ENCODE measurements around the gene PLPP1.

The PLPP1 gene

DNA sequence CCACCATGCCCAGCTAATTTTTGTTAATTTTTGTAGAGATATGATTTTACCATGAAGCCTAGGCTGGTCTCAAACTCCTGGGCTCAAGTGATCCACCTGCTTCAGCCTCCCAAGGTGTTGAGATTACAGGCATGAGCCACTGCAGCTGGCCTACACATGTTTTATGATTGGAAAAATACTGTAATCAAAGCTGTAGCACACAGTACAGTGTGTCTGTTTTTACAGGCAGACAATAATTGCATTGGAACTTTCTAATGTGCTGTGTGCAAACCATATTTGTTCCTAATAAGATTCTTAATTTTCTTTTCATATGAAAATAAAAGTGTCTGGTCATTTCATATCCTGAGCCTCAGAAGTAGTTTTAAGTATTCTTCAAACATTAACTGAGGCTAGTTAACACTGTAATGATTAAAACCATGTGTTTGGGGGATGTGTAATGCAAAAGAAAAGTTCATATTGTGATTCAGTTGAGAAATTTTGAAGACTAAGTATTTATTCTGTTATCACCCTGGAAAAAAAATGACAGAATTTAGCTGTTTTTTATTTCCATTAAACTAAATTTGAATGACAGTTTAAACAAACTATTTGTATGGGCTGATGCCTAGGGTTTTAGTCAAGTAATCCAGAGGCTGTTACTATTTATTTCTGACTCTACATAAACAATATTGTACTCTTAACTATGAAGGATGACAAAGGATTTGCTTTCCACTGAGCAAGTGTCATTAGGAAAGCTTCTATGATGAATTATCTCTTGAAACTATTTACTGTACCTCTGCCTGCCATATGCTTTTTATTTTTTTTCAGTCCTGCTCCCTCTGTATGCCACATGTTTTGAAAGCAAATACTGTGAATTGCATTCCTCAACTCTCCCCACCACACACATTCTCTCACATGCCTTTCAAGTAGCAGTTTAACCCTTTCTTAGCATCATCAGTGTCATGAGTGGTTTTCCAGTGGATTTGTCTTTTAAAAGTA is 115.5 kb downstream of the PLPP1 start:
- no peak for DNase-seq (ENCODE audit: low read depth, low spot score)
- POLR2A ChIA-PET: interaction anchor here (0.6 to 1.1 kb wide), 4 partner anchors 21 to 502 kb away, joined by 3 read pairs; no protein-coding TSS in a partner anchor

DNA sequence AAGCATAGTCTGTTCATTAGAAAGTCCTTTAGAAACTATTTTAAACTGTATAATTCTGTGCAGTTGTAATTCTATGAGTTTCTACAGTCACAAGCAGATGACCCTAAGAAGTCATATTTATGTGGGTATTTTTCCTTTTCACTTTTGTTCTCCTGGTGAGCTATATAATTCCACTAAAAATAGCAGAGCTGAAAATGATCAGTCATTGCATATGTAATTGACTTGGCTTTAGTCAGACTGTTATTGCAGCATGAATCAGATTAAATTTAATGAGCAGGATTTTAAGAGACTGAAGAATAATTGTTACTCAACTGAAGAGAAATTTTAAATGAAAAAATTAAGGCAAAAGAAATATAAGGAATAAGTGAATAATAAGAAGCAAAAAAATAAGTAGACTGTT is 118.5 kb downstream of the PLPP1 start:
- ChIA-PET POLR2A (no interaction called here), CTCF (interaction anchor here (1.1 to 1.6 kb wide), 2 partner anchors 24 to 245 kb away, joined by 3 to 4 read pairs; no protein-coding TSS in a partner anchor)
- no peak overlapping the region for H3K4me3 ChIP-seq (ENCODE audit: low read depth, low read length)
- TF ChIP-seq, protein P1, sequence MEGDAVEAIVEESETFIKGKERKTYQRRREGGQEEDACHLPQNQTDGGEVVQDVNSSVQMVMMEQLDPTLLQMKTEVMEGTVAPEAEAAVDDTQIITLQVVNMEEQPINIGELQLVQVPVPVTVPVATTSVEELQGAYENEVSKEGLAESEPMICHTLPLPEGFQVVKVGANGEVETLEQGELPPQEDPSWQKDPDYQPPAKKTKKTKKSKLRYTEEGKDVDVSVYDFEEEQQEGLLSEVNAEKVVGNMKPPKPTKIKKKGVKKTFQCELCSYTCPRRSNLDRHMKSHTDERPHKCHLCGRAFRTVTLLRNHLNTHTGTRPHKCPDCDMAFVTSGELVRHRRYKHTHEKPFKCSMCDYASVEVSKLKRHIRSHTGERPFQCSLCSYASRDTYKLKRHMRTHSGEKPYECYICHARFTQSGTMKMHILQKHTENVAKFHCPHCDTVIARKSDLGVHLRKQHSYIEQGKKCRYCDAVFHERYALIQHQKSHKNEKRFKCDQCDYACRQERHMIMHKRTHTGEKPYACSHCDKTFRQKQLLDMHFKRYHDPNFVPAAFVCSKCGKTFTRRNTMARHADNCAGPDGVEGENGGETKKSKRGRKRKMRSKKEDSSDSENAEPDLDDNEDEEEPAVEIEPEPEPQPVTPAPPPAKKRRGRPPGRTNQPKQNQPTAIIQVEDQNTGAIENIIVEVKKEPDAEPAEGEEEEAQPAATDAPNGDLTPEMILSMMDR (IDR thresholded peaks at IDR 0.05; ENCODE audit: insufficient read depth, low read length, missing control alignments): no peak
- DNase-seq (ENCODE audit: low read depth, low spot score): no peak

More for the DNA sequence above, 115.5 kb downstream of the PLPP1 start:
- H3K4me3 ChIP-seq (ENCODE audit: low read depth, low read length): no peak overlapping the region
- CTCF ChIA-PET: interaction anchor here (1.1 to 2.2 kb wide), 6 partner anchors 12 to 273 kb away, joined by 3 to 11 read pairs (median 4); no protein-coding TSS in a partner anchor
- TF ChIP-seq, protein P1 (IDR thresholded peaks at IDR 0.05; ENCODE audit: insufficient read depth, low read length, missing control alignments): no peak

DNA sequence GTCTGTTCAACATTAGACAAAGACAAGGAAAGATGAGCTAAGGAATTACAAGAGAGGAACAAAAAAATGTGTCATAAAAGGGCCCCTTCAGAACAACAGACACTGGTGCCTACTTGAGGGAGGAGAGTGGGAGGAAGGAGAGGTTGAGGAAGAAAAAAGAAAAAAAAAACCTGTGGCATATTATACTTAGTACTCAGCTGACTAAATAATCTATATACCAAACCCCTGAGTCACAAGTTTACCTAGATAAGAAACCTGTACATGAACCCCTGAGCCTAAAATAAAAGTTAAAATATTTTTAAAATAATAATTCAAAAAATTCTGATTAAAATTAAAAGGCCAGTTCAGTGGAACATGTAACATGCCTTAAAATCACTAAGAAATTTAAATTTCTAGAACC is 119.7 kb downstream of the PLPP1 start:
- POLR2A ChIA-PET: no interaction called here
- no peak overlapping the region for H3K4me3 ChIP-seq (ENCODE audit: low read depth, low read length)
- CTCF ChIA-PET: interaction anchor here (1.5 to 1.8 kb wide), 4 partner anchors 9 to 277 kb away, joined by 3 to 8 read pairs (median 4); no protein-coding TSS in a partner anchor
- TF ChIP-seq, protein P1 (IDR thresholded peaks at IDR 0.05; ENCODE audit: insufficient read depth, low read length, missing control alignments): no peak
- DNase-seq (ENCODE audit: low read depth, low spot score): no peak

DNA sequence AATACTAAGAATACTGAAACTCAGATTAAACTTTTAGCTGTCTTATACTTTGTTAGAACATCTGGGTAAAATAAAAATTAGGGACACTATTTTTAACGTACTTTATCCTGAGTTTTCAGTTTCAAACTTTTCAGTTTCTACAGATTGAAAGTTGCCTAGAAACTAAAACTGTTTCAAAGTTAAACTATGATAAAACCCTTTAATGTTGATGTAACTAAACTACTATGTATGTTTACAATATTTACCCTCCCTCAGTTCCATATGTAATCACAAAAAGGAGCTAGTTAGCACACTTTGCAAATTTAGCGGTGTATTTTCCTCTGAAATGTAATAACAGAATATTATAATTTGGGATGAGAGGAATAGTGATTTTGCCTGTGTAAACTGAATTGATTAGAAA is 121.1 kb downstream of the PLPP1 start:
- no peak for DNase-seq (ENCODE audit: low read depth, low spot score)
- ChIA-PET CTCF (interaction anchor here (1.0 to 1.7 kb wide), 5 partner anchors 8 to 288 kb away, joined by 3 to 8 read pairs (median 4); no protein-coding TSS in a partner anchor), POLR2A (no interaction called here)
- no peak overlapping the region for H3K4me3 ChIP-seq (ENCODE audit: low read depth, low read length)
- TF ChIP-seq, protein P1 (IDR thresholded peaks at IDR 0.05; ENCODE audit: insufficient read depth, low read length, missing control alignments): no peak

DNA sequence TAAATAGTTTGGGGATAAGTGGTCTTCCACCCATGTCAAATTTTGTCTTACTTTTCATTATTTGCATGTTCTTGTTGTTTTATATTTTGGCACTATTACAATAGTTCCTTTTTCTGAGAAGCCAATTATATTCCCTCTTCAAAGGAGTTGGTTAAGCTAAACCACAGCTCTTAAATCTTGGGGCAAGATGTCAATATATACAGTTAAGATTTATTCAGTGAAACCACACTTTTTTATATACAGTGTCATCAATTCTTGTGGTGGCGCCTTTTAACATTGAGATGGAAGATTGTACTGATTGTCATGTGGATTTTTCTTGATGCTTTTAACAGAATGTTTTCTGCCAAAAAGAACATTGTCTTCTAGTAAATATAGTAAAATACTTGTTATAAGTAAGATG is 122.9 kb downstream of the PLPP1 start:
- no peak for DNase-seq (ENCODE audit: low read depth, low spot score)
- TF ChIP-seq, protein P1 (IDR thresholded peaks at IDR 0.05; ENCODE audit: insufficient read depth, low read length, missing control alignments): no peak
- POLR2A ChIA-PET: no interaction called here
- H3K4me3 ChIP-seq (ENCODE audit: low read depth, low read length): no peak overlapping the region
- CTCF ChIA-PET: no interaction called here

DNA sequence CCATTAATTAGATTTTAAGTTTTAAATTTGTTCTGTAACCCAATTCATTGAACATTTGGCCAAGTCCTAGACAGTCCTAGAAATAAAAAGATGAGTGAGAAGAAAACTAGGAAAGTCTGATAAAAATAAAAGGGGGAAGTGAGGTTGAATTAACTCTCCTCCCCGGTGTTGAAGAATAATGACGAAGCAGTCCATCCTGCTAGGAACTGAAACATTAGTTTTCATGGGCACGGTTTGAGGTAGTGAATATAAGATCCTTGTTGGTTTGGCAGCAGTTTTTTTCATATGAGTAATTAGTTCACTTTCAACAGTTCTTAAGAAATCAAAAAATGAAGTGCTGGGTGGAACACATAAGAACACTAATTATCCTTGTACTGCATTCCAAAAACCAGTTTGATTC is 123.9 kb downstream of the PLPP1 start:
- no peak overlapping the region for H3K4me3 ChIP-seq (ENCODE audit: low read depth, low read length)
- ChIA-PET CTCF (interaction anchor here (0.6 to 3.1 kb wide), 3 partner anchors 66 to 281 kb away, joined by 3 to 26 read pairs (median 3); no protein-coding TSS in a partner anchor), POLR2A (no interaction called here)
- DNase-seq (ENCODE audit: low read depth, low spot score): no peak
- TF ChIP-seq, protein P1 (IDR thresholded peaks at IDR 0.05; ENCODE audit: insufficient read depth, low read length, missing control alignments): no peak
